HEK293 (cell line): ENCODE data around the gene UBL7.

Experiments used
- CTCF ChIA-PET: fragments of 350-600 bp; formaldehyde crosslinking; extraction: SDS; loops from one replicate; lab custom pipeline; 2021; ENCODE audit warnings: antibody characterized with exemption; lab: Yijun Ruan, JAX
- POLR2A ChIA-PET: fragments of 300-600 bp; formaldehyde crosslinking; extraction: SDS; loops from one replicate; lab custom pipeline; 2020; ENCODE audit warnings: antibody characterized with exemption, inconsistent platforms; lab: Yijun Ruan, JAX
- H3K27ac ChIP-seq: fragments of 200-500 bp; sonication (Bioruptor generic); 2 replicates; pipeline ENCODE4 v1.5.1; 2014; ENCODE audit warnings: low read depth, low read length, control low read depth, inconsistent platforms; ENCODE audit errors: extremely low read depth
- H3K36me3 ChIP-seq, 2 experiments: fragments of 200-500 bp in 1 of 2; sonication (Bioruptor generic) in 1 of 2; 1 replicate in 1 of 2; 2 replicates in 1 of 2; pipeline ENCODE4 v1.5.1; 2014 to 2017; ENCODE audit warnings: inconsistent platforms in 2 of 2, low read length in 2 of 2; ENCODE audit not compliant: control insufficient read depth in 2 of 2, insufficient read depth in 1 of 2
- H3K4me1 ChIP-seq: fragments of 200-500 bp; sonication (Bioruptor generic); 2 replicates; pipeline ENCODE4 v1.5.1; 2014; ENCODE audit warnings: mild to moderate bottlenecking, low read length, inconsistent platforms; ENCODE audit not compliant: control insufficient read depth, insufficient read depth
- H3K4me3 ChIP-seq: 2 replicates; pipeline ENCODE4 v1.5.1; 2011; ENCODE audit warnings: low read depth, mild to moderate bottlenecking, control low read depth, low read length, moderate library complexity
- H3K9me3 ChIP-seq: fragments of 200-500 bp; sonication (Bioruptor generic); 2 replicates; pipeline ENCODE4 v1.5.1; 2014; ENCODE audit warnings: low read depth, low read length, inconsistent platforms; ENCODE audit not compliant: control insufficient read depth, insufficient read depth
- GFI1B ChIP-seq: fragments of 450-650 bp; formaldehyde crosslinking; IDR thresholded peaks from 2 replicates; pipeline ENCODE4 v1.5.1; 2016; ENCODE audit warnings: missing biosample characterization, missing genetic modification characterization
- GLIS2 ChIP-seq: fragments of 450-650 bp; formaldehyde crosslinking; IDR thresholded peaks from 2 replicates; pipeline ENCODE4 v1.5.1; 2016; ENCODE audit warnings: missing biosample characterization, missing genetic modification characterization
- HOXC10 ChIP-seq: sonication (generic); formaldehyde crosslinking; IDR thresholded peaks from 2 replicates; pipeline ENCODE4 v1.8.1; 2023; ENCODE audit warnings: mild to moderate bottlenecking, missing genetic modification reagents
- PRDM4 ChIP-seq: fragments of 450-650 bp; formaldehyde crosslinking; IDR thresholded peaks from 2 replicates; pipeline ENCODE4 v1.5.1; 2017; ENCODE audit warnings: missing biosample characterization, missing genetic modification characterization
- SCRT1 ChIP-seq: fragments of 450-650 bp; formaldehyde crosslinking; IDR thresholded peaks from 2 replicates; pipeline ENCODE4 v1.5.1; 2016; ENCODE audit warnings: missing biosample characterization, missing genetic modification characterization, borderline replicate concordance
- YY1 ChIP-seq: fragments of 450-650 bp; formaldehyde crosslinking; IDR thresholded peaks from 2 replicates; pipeline ENCODE4 v1.5.1; 2018; ENCODE audit warnings: missing biosample characterization, missing genetic modification characterization
- ZNF10 ChIP-seq: fragments of 450-650 bp; formaldehyde crosslinking; IDR thresholded peaks from 2 replicates; pipeline ENCODE4 v1.5.1; 2017; ENCODE audit warnings: missing biosample characterization, missing genetic modification characterization
- ZNF148 ChIP-seq: fragments of 450-650 bp; formaldehyde crosslinking; IDR thresholded peaks from 2 replicates; pipeline ENCODE4 v1.5.0; 2017; ENCODE audit warnings: missing biosample characterization, missing genetic modification characterization, borderline replicate concordance
- ZNF24 ChIP-seq: fragments of 450-650 bp; formaldehyde crosslinking; IDR thresholded peaks from 2 replicates; pipeline ENCODE4 v1.5.1; 2016; ENCODE audit warnings: missing biosample characterization, missing genetic modification characterization
- ZNF266 ChIP-seq: fragments of 450-650 bp; formaldehyde crosslinking; IDR thresholded peaks from 2 replicates; pipeline ENCODE4 v1.5.1; 2016; ENCODE audit warnings: missing biosample characterization, missing genetic modification characterization, low read depth
- ZNF292 ChIP-seq: fragments of 450-650 bp; formaldehyde crosslinking; IDR thresholded peaks from 2 replicates; pipeline ENCODE4 v1.5.1; 2016; ENCODE audit warnings: low read depth, missing biosample characterization, missing genetic modification characterization, borderline replicate concordance
- ZNF335 ChIP-seq: fragments of 450-650 bp; formaldehyde crosslinking; conservative IDR thresholded peaks from 2 replicates; pipeline ENCODE4 v1.5.1; 2016; ENCODE audit warnings: missing biosample characterization, missing genetic modification characterization
- ZNF513 ChIP-seq: fragments of 450-650 bp; IDR thresholded peaks from 2 replicates; pipeline ENCODE4 v1.5.1; 2018; ENCODE audit warnings: missing biosample characterization, missing genetic modification characterization
- ZNF560 ChIP-seq: fragments of 450-650 bp; formaldehyde crosslinking; IDR thresholded peaks from 2 replicates; pipeline ENCODE4 v1.5.1; 2017; ENCODE audit warnings: missing biosample characterization, missing genetic modification characterization, borderline replicate concordance
- ZNF621 ChIP-seq: fragments of 450-650 bp; formaldehyde crosslinking; IDR thresholded peaks from 2 replicates; pipeline ENCODE4 v1.5.1; 2017; ENCODE audit warnings: missing biosample characterization, missing genetic modification characterization
- ZNF623 ChIP-seq: fragments of 450-650 bp; formaldehyde crosslinking; IDR thresholded peaks from 2 replicates; pipeline ENCODE4 v1.5.1; 2016; ENCODE audit warnings: missing biosample characterization, missing genetic modification characterization
- ZNF670 ChIP-seq: fragments of 450-650 bp; formaldehyde crosslinking; IDR thresholded peaks from 2 replicates; pipeline ENCODE4 v1.5.1; 2016; ENCODE audit warnings: missing biosample characterization, missing genetic modification characterization, low read depth
- ZNF707 ChIP-seq: fragments of 450-650 bp; formaldehyde crosslinking; IDR thresholded peaks from 2 replicates; pipeline ENCODE4 v1.5.1; 2016; ENCODE audit warnings: missing biosample characterization, missing genetic modification characterization
- ZNF747 ChIP-seq: fragments of 450-650 bp; formaldehyde crosslinking; IDR thresholded peaks from 2 replicates; pipeline ENCODE4 v1.5.1; 2016; ENCODE audit warnings: missing biosample characterization, missing genetic modification characterization
- ZSCAN23 ChIP-seq: fragments of 450-650 bp; formaldehyde crosslinking; IDR thresholded peaks from 2 replicates; pipeline ENCODE4 v1.5.1; 2016; ENCODE audit warnings: missing biosample characterization, missing genetic modification characterization
- TF ChIP-seq, protein P1 (sequence below): fragments of 450-650 bp; formaldehyde crosslinking; IDR thresholded peaks from 2 replicates; pipeline ENCODE4 v1.5.1; 2016; ENCODE audit warnings: missing biosample characterization, missing genetic modification characterization
- TF ChIP-seq, protein P2 (sequence below): fragments of 450-650 bp; formaldehyde crosslinking; IDR thresholded peaks from 2 replicates; pipeline ENCODE4 v1.5.1; 2017; ENCODE audit warnings: missing biosample characterization, missing genetic modification characterization
- TF ChIP-seq, protein P3 (sequence below): fragments of 450-650 bp; formaldehyde crosslinking; IDR thresholded peaks from 2 replicates; pipeline ENCODE4 v1.5.1; 2016; ENCODE audit warnings: missing biosample characterization, missing genetic modification characterization

UBL7 gene

DNA sequence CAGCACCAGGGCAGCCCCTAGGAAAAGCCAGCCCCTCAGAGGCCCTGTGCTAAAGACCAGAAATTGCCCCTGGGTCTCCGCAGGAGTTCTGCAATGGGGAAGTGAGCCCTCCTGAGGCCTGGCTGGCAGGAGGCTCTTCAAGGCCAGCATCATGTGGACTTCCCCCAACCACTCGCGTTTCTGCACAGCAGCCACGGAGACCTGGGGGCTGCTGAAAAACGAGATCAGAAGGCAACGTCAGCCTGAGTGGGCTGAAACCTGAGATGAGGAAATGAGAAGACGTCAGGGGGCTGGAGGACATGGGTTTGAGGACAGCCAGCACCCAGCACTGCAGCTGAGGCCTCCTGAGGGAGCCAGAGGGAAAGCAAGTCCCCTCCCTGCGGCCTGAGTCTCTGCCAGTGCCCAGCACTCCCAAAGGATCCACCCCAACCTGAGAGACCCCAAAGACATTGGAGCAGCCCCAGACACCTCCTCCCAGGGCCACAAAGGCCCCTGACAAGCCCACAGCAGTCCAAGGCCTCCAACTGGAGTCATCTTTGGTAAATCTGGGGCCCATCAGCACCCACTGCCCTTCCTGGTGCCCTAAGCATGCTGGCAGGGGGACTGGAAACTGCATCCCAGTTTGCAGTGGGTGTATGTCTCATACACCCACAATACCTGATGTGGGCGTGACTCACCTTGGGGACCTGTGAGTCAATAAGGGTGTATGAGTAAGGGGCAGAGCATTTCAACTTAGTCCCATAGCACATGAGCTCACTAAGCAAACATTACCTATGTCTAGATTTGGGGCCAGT lies 64.3 kb downstream of the UBL7 start (continued):
- TF ChIP-seq ZNF148 (tag by site-specific recombination) (no peak), ZNF623 (tag by site-specific recombination) (no peak), ZNF24 (tag by site-specific recombination) (no peak), GLIS2 (no peak), ZNF266 (no peak; the same call in 1 of the 2 replicates), ZNF670 (tag by site-specific recombination) (no peak), ZNF707 (no peak), ZNF747 (no peak), ZSCAN23 (tag by site-specific recombination) (no peak), ZNF513 (tag by site-specific recombination) (no peak)
- TF ChIP-seq, protein P1, sequence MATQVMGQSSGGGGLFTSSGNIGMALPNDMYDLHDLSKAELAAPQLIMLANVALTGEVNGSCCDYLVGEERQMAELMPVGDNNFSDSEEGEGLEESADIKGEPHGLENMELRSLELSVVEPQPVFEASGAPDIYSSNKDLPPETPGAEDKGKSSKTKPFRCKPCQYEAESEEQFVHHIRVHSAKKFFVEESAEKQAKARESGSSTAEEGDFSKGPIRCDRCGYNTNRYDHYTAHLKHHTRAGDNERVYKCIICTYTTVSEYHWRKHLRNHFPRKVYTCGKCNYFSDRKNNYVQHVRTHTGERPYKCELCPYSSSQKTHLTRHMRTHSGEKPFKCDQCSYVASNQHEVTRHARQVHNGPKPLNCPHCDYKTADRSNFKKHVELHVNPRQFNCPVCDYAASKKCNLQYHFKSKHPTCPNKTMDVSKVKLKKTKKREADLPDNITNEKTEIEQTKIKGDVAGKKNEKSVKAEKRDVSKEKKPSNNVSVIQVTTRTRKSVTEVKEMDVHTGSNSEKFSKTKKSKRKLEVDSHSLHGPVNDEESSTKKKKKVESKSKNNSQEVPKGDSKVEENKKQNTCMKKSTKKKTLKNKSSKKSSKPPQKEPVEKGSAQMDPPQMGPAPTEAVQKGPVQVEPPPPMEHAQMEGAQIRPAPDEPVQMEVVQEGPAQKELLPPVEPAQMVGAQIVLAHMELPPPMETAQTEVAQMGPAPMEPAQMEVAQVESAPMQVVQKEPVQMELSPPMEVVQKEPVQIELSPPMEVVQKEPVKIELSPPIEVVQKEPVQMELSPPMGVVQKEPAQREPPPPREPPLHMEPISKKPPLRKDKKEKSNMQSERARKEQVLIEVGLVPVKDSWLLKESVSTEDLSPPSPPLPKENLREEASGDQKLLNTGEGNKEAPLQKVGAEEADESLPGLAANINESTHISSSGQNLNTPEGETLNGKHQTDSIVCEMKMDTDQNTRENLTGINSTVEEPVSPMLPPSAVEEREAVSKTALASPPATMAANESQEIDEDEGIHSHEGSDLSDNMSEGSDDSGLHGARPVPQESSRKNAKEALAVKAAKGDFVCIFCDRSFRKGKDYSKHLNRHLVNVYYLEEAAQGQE (tag by site-specific recombination) = no peak
- TF ChIP-seq, protein P2, sequence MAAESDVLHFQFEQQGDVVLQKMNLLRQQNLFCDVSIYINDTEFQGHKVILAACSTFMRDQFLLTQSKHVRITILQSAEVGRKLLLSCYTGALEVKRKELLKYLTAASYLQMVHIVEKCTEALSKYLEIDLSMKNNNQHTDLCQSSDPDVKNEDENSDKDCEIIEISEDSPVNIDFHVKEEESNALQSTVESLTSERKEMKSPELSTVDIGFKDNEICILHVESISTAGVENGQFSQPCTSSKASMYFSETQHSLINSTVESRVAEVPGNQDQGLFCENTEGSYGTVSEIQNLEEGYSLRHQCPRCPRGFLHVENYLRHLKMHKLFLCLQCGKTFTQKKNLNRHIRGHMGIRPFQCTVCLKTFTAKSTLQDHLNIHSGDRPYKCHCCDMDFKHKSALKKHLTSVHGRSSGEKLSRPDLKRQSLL = no peak
- TF ChIP-seq, all 188 proteins: peak for 18

GRCh38 chr15:74396146-74396438 lies 64.9 kb downstream of the UBL7 start:
- no peaks in the 10 kb centered on the region for H3K36me3 ChIP-seq
- CTCF ChIA-PET = interaction anchor here (0.6 to 3.1 kb wide), 6 partner anchors 7 to 926 kb away, joined by 3 to 14 read pairs (median 4); no protein-coding TSS in a partner anchor
- H3K4me3 ChIP-seq = no peak overlapping the region
- POLR2A ChIA-PET = interaction anchor here (0.6 to 1.1 kb wide), 2 partner anchors 11 to 75 kb away, joined by 3 read pairs; no protein-coding TSS in a partner anchor
- H3K9me3 ChIP-seq = no peaks in the 10 kb centered on the region
- H3K27ac ChIP-seq = no peak overlapping the region
- no peaks in the 10 kb centered on the region for H3K4me1 ChIP-seq
- TF ChIP-seq ZNF335 (tag by site-specific recombination) = no peak
- TF ChIP-seq PRDM4 (tag by site-specific recombination) = no peak
- no peak for TF ChIP-seq ZNF560 (tag by site-specific recombination)
- TF ChIP-seq ZNF707 = no peak
- no peak for TF ChIP-seq YY1
- TF ChIP-seq ZNF10 (tag by site-specific recombination) = no peak
- no peak for TF ChIP-seq ZNF292 (tag by site-specific recombination)
- no peak for TF ChIP-seq HOXC10 (CRISPR knock-in tag)
- TF ChIP-seq GFI1B (tag by site-specific recombination) = no peak
- TF ChIP-seq ZNF621 (tag by site-specific recombination) = no peak
- no peak for TF ChIP-seq SCRT1 (tag by site-specific recombination)
- TF ChIP-seq, protein P3, sequence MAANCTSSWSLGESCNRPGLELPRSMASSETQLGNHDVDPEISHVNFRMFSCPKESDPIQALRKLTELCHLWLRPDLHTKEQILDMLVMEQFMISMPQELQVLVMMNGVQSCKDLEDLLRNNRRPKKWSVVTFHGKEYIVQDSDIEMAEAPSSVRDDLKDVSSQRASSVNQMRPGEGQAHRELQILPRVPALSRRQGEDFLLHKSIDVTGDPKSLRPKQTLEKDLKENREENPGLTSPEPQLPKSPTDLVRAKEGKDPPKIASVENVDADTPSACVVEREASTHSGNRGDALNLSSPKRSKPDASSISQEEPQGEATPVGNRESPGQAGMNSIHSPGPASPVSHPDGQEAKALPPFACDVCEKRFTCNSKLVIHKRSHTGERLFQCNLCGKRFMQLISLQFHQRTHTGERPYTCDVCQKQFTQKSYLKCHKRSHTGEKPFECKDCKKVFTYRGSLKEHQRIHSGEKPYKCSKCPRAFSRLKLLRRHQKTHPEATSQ (tag by site-specific recombination) = no peak
- TF ChIP-seq ZNF266 = no peak
